ENCODE measurements around the gene PTMS.

DNA sequence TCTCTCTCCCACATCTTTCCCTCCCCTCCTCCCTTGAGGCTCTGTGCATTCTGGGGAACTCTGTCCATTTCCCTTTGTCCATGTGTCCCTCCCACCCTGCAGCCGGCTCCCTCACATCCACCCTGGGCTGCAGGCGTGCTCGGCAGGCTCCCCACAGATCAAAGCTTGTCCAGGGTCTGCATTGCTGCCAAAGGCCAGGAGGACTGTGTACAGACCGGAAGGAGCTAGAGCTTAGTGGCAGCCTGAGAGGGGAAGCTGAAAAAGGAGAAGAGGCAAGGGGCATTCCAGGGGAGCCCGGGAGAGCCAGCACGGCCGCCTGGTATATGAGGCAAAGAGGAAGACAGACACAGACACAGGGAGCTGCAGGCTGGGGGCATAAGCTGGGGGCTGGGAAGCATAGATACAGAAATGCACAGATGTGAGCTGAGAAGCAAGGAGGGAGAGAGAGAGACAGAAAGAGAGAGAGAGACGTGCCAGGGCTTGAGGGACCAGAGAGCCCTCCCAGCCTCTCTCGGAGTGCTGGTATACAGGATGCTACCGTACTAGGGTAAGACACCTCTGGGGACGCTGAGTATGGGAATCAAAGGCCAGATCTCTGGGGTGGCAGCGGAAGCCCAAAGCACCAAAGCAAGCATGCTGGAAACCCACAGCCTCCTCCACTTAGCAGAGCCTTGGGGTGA is 26.5 kb downstream of the PTMS start:
- TF ChIP-seq, protein P1, sequence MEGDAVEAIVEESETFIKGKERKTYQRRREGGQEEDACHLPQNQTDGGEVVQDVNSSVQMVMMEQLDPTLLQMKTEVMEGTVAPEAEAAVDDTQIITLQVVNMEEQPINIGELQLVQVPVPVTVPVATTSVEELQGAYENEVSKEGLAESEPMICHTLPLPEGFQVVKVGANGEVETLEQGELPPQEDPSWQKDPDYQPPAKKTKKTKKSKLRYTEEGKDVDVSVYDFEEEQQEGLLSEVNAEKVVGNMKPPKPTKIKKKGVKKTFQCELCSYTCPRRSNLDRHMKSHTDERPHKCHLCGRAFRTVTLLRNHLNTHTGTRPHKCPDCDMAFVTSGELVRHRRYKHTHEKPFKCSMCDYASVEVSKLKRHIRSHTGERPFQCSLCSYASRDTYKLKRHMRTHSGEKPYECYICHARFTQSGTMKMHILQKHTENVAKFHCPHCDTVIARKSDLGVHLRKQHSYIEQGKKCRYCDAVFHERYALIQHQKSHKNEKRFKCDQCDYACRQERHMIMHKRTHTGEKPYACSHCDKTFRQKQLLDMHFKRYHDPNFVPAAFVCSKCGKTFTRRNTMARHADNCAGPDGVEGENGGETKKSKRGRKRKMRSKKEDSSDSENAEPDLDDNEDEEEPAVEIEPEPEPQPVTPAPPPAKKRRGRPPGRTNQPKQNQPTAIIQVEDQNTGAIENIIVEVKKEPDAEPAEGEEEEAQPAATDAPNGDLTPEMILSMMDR (conservative IDR thresholded peaks at IDR 0.05): no peak
- TF ChIP-seq EZH2 (IDR thresholded peaks at IDR 0.05; ENCODE audit: low read depth): no peak

Data from PC-9 (cell line).